ENCODE results near the gene LCA5. TPM values are rescaled to one million over a fixed set of nuclear protein-coding genes. Genes with fewer than 3 reads are reported as not detected.

Gene LCA5
- total and polyA plus RNA-seq, 2 donors (not counting 3 experiments of a cell fraction or from before 2014, with no cell fraction given): 0.57 to 4.2 TPM

DNA sequence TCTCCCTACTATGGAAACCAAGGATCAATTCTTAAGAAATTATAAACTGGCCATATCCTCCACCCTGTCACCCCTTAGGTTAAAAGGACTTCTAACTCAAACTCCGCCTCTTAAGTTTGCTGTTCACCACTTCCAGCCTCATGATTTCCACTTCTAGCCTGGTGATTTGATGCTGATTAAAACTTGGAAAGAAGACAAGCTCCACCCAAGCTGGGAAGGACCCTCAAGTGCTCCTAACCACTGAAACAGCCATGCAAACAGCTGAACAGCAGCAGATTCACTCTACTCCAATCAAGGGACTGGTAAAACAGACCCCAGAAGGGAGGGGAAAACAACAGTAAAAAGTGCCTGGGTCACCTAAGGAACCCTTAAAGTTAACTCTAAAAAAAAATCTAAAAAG lies 10.3 kb downstream of the LCA5 start:
- H4K20me1 ChIP-seq (replicated peaks; ENCODE audit: control insufficient read depth, extremely low read depth, insufficient read depth, low read length): no peaks in the 10 kb centered on the region
- H3K4me3 ChIP-seq (replicated peaks in 1 of 3; ENCODE audit: insufficient read depth in 1 of 3, low read depth in 1 of 3, low read length in 3 of 3): no peak overlapping the region
- H3K36me3 ChIP-seq (ENCODE audit: control insufficient read depth in 2 of 2, extremely low read depth in 1 of 2, insufficient read depth in 2 of 2, low read length in 2 of 2): no peaks in the 10 kb centered on the region
- intact Hi-C loops (cut with micrococcal nuclease): no loop called here
- no peak overlapping the region for H2AFZ ChIP-seq (ENCODE audit: low read depth, low read length)
- CTCF ChIA-PET: no interaction called here
- H3K27ac ChIP-seq (ENCODE audit: insufficient read depth, low read depth, low read length): no peak overlapping the region
- POLR2A ChIA-PET: no interaction called here
- H3K9me1 ChIP-seq (replicated peaks; ENCODE audit: control insufficient read depth, extremely low read depth, insufficient read depth, low read length): no peaks in the 10 kb centered on the region
- TF ChIP-seq JUN (IDR thresholded peaks at IDR 0.05; ENCODE audit: borderline replicate concordance, insufficient read depth, insufficient read length, low read depth): no peak
- TF ChIP-seq EZH2 (IDR thresholded peaks at IDR 0.05; ENCODE audit: borderline replicate concordance, low read depth, low read length, severe bottlenecking): no peak
- no peak for TF ChIP-seq POLR2AphosphoS5 (IDR thresholded peaks at IDR 0.05; ENCODE audit: insufficient read depth, low read depth, low read length)
- no peak for TF ChIP-seq FOS (IDR thresholded peaks at IDR 0.05; ENCODE audit: borderline replicate concordance, insufficient read depth, low read length)
- TF ChIP-seq, protein P1, sequence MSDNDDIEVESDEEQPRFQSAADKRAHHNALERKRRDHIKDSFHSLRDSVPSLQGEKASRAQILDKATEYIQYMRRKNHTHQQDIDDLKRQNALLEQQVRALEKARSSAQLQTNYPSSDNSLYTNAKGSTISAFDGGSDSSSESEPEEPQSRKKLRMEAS (IDR thresholded peaks at IDR 0.05; ENCODE audit: insufficient read depth, insufficient read length): no peak
- no peak for TF ChIP-seq MYC (IDR thresholded peaks at IDR 0.05; ENCODE audit: low read depth, low read length)
- no peak for TF ChIP-seq GATA2 (IDR thresholded peaks at IDR 0.05; ENCODE audit: insufficient read depth, insufficient read length, low read depth, low read length)
- TF ChIP-seq, protein P2, sequence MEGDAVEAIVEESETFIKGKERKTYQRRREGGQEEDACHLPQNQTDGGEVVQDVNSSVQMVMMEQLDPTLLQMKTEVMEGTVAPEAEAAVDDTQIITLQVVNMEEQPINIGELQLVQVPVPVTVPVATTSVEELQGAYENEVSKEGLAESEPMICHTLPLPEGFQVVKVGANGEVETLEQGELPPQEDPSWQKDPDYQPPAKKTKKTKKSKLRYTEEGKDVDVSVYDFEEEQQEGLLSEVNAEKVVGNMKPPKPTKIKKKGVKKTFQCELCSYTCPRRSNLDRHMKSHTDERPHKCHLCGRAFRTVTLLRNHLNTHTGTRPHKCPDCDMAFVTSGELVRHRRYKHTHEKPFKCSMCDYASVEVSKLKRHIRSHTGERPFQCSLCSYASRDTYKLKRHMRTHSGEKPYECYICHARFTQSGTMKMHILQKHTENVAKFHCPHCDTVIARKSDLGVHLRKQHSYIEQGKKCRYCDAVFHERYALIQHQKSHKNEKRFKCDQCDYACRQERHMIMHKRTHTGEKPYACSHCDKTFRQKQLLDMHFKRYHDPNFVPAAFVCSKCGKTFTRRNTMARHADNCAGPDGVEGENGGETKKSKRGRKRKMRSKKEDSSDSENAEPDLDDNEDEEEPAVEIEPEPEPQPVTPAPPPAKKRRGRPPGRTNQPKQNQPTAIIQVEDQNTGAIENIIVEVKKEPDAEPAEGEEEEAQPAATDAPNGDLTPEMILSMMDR (IDR thresholded peaks at IDR 0.05; ENCODE audit: extremely low read depth in 1 of 2, insufficient read depth in 1 of 2, low read depth in 1 of 2, low read length in 2 of 2): no peak
- TF ChIP-seq POLR2A (IDR thresholded peaks at IDR 0.05; ENCODE audit: low read depth, low read length): no peak
- DNase-seq (ENCODE audit: low read depth, low spot score) (no peak), FAIRE-seq (no peak)
- dilution Hi-C loops (cut with MboI; ENCODE audit: extremely low pct_ligation_motif_present, low sequenced_read_pairs): no loop called here
- H3K27me3 ChIP-seq (ENCODE audit: control insufficient read depth in 2 of 2, insufficient read depth in 2 of 2, low read length in 2 of 2): no peaks in the 10 kb centered on the region
- BruUV-seq (replicated peaks): no TSS peak
- no peaks in the 10 kb centered on the region for H3K79me2 ChIP-seq (ENCODE audit: control insufficient read depth, insufficient read depth, low read length)
- no peak overlapping the region for H3K9ac ChIP-seq (replicated peaks; ENCODE audit: extremely low read depth, insufficient read depth, low read length)
- H3K9me3 ChIP-seq (replicated peaks; ENCODE audit: control insufficient read depth, insufficient read depth, low read length): no peaks in the 10 kb centered on the region
- no peaks in the 10 kb centered on the region for H3K4me1 ChIP-seq (ENCODE audit: control insufficient read depth, extremely low read depth, insufficient read depth, low read length)
- H3K4me2 ChIP-seq (ENCODE audit: insufficient read depth, low read length): no peak overlapping the region

Measured in endothelial cell of umbilical vein (primary cell).